Naive thymus-derived CD4-positive, alpha-beta T cell (primary cell): Measurements from ENCODE around the gene NEK11. TPM values are rescaled to one million over a fixed set of nuclear protein-coding genes. Genes with fewer than 3 reads are reported as not detected.
A peak's percentile ranks its signal among the peaks of the same experiment; 100 is the strongest.

Experiments
- ATAC-seq: fragments of 150-1000 bp; cut with Tn5 transposase; 2 replicates; pipeline ENCODE4 v1.10.0; 2021; ENCODE audit warnings: mild to moderate bottlenecking, moderate library complexity
- CTCF ChIA-PET: fragments of 350-600 bp; sonication (Branson Sonifier 250); formaldehyde crosslinking; loops from one replicate; lab custom pipeline; 2021; ENCODE audit warnings: antibody characterized with exemption; lab: Charles Lee
- POLR2A ChIA-PET: fragments of 350-600 bp; sonication (Branson Sonifier 250); formaldehyde crosslinking; loops from one replicate; lab custom pipeline; 2021; ENCODE audit warnings: antibody characterized with exemption, inconsistent platforms; lab: Charles Lee
- DNase-seq, 9 donors: peaks; one replicate each; pipeline versions ENCODE4 v3.0.0 to v3.0.0-alpha.2; 2020 to 2022; ENCODE audit warnings: mixed read lengths in 1 of 9
- H3K27ac ChIP-seq: one replicate; pipeline ENCODE4 v1.7.0; 2013; ENCODE audit warnings: mild to moderate bottlenecking, low read depth, low read length, moderate library complexity
- H3K27me3 ChIP-seq, 2 donors: one replicate each; pipeline ENCODE4 v1.7.0; 2013; ENCODE audit warnings: low read length in 2 of 2, mild to moderate bottlenecking in 2 of 2, moderate library complexity in 2 of 2; ENCODE audit not compliant: control insufficient read depth in 2 of 2, insufficient read depth in 2 of 2
- H3K36me3 ChIP-seq, 3 experiments: 1 replicate in 2 of 3; 2 replicates in 1 of 3; pipeline ENCODE4 v1.7.0; 2013; ENCODE audit warnings: low read length in 3 of 3, mild to moderate bottlenecking in 3 of 3, moderate library complexity in 1 of 3; ENCODE audit not compliant: insufficient read depth in 3 of 3, control insufficient read depth in 2 of 3
- H3K4me1 ChIP-seq, 2 donors: one replicate each; pipeline ENCODE4 v1.7.0; 2013; ENCODE audit warnings: low read length in 2 of 2, mild to moderate bottlenecking in 2 of 2, moderate library complexity in 1 of 2; ENCODE audit not compliant: control insufficient read depth in 2 of 2, insufficient read depth in 2 of 2
- H3K4me3 ChIP-seq: 2 replicates; pipeline ENCODE4 v1.7.0; 2013; ENCODE audit warnings: mild to moderate bottlenecking, low read length
- H3K9me3 ChIP-seq, 3 experiments: 1 replicate in 2 of 3; 2 replicates in 1 of 3; pipeline ENCODE4 v1.7.0; 2013; ENCODE audit warnings: low read length in 3 of 3; ENCODE audit not compliant: control insufficient read depth in 2 of 3
- H3K27ac Mint-ChIP-seq, 9 donors: one replicate each; pipeline ENCODE4 v1.8.0; 2020 to 2022; ENCODE audit warnings: mixed read lengths in 9 of 9, mild to moderate bottlenecking in 8 of 9, moderate library complexity in 5 of 9, inconsistent platforms in 2 of 9
- H3K27me3 Mint-ChIP-seq, 5 donors: one replicate each; pipeline ENCODE4 v1.8.0; 2021 to 2022; ENCODE audit warnings: mixed read lengths in 5 of 5, mild to moderate bottlenecking in 1 of 5
- H3K36me3 Mint-ChIP-seq, 5 donors: one replicate each; pipeline ENCODE4 v1.8.0; 2020 to 2022; ENCODE audit warnings: mixed read lengths in 5 of 5, mild to moderate bottlenecking in 3 of 5, inconsistent platforms in 1 of 5
- H3K4me1 Mint-ChIP-seq, 7 donors: one replicate each; pipeline ENCODE4 v1.8.0; 2020 to 2022; ENCODE audit warnings: mixed read lengths in 7 of 7, mild to moderate bottlenecking in 3 of 7, inconsistent platforms in 1 of 7
- H3K4me3 Mint-ChIP-seq, 10 donors: one replicate each; pipeline ENCODE4 v1.8.0; 2020 to 2022; ENCODE audit warnings: mild to moderate bottlenecking in 10 of 10, mixed read lengths in 10 of 10, moderate library complexity in 6 of 10, inconsistent platforms in 2 of 10
- H3K9me3 Mint-ChIP-seq, 11 donors: one replicate each; pipeline ENCODE4 v1.8.0; 2020 to 2022; ENCODE audit warnings: mixed read lengths in 11 of 11, mild to moderate bottlenecking in 4 of 11, inconsistent platforms in 1 of 11, moderate library complexity in 1 of 11
- intact Hi-C, 2 donors: fragments of 100-400 bp; cut with micrococcal nuclease; formaldehyde crosslinking; loops; one replicate each; pipeline ENCODE4 v1.15.1; 2023
- polyA plus RNA-seq, 2 donors: library from polyadenylated mRNA; unstranded; fragments of 300-500 nt; fragmentation: Illumina TruSeq; gene quantifications; one replicate each; pipeline ENCODE4 v1.2.3, GENCODE V29; 2021
- total RNA-seq, 6 experiments: library from RNA in 5 of 6; stranded (reverse) in 5 of 6; gene quantifications; 1 replicate in 5 of 6; 2 replicates in 1 of 6; pipeline ENCODE4 v1.2.3 and lab custom pipeline; 2021 to 2026

NEK11 gene, protein sequence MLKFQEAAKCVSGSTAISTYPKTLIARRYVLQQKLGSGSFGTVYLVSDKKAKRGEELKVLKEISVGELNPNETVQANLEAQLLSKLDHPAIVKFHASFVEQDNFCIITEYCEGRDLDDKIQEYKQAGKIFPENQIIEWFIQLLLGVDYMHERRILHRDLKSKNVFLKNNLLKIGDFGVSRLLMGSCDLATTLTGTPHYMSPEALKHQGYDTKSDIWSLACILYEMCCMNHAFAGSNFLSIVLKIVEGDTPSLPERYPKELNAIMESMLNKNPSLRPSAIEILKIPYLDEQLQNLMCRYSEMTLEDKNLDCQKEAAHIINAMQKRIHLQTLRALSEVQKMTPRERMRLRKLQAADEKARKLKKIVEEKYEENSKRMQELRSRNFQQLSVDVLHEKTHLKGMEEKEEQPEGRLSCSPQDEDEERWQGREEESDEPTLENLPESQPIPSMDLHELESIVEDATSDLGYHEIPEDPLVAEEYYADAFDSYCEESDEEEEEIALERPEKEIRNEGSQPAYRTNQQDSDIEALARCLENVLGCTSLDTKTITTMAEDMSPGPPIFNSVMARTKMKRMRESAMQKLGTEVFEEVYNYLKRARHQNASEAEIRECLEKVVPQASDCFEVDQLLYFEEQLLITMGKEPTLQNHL
- total RNA-seq: 1 to 10 TPM; 1.7 to 9.0 (median 5.3) TPM
- polyA plus RNA-seq: 1 to 10 TPM; 1.5 to 1.6 TPM
- total RNA-seq (lab: John Stamatoyannopoulos, UW): 5.9 reads per million, percentile 27 among the genes with 10 or more reads in this experiment

DNA sequence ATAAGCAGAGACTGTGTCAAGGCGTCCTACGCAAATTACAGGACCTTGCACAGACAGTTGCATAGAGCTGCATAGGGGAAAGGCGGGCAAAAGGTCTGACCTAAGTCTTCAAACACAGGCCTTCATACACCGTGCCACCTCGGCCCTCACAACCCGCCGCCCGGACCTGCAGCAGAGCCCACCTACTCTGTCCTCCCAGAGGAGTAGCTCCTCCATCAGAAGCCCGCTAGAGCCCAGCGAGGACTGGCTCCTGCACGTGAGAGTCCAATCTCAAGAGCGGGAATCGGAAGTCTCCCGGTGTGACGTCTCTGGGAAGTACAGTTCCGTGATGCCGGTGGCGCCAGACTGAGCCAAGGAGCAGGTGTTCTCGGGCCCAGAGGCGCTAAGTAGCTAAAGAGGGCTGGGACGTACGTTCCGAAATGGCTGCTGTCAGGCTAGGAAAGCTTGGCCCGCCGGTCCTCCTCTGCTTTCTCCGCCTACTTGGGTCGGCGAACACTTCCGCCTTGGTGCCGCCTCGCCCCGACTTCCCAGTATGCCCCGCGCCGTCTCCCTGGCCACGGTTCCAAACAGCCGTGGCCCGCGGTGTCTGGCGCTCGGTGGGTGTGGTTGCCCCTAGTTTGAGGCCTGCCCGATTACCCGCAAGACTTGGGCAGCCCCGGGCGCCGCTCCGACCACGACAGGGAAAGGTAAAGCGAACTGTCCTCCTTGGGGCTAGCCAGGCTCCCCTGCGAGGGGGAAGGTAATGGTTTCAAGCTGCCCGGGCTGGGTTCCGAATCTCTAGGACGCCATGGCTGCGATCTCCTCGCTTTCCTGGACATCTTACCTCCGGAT lies at the start of gene NEK11, which contains the start of gene ASTE1:
TSS of gene NEK11 (plus strand) at position 557 of the 831 bp plus-strand sequence. CDS start 2,832 bp downstream, outside the sequence.
TSS of gene ASTE1 (minus strand) at position 505 of the 831 bp plus-strand sequence. CDS start 1,519 bp downstream, outside the sequence.
- Histone ChIP-seq H3K27ac (peak within 1 kb of the TSS; percentile 95), H3K36me3 (peaks cover 0 to 5% (median 0%) of the 10 kb centered on the region in 3 experiments), H3K4me3 (peak within 1 kb of the TSS; percentile 97), H3K27me3 (no peaks in the 10 kb centered on the region), H3K9me3 (no peaks in the 10 kb centered on the region), H3K4me1 (peaks cover 34 to 40% of the 10 kb centered on the region in 2 donors)
- intact Hi-C loops: loop anchor here (1.0 to 10.0 kb wide), 13 partner anchors 16 to 1696 kb away; partner anchors contain the start of genes DNAJC13 (in 2 of the 2), NUDT16 (in 2 of the 2), PIK3R4 (in 2 of the 2) and ACAD11 (in 1 of the 2)
- Mint-ChIP-seq H3K36me3 (peaks cover 8 to 26% (median 21%) of the 10 kb centered on the region in 5 donors), H3K4me1 (peaks cover 29 to 59% (median 52%) of the 10 kb centered on the region in 7 donors), H3K4me3 (peak within 1 kb of the TSS; percentile 85 to 96 (median 89)), H3K27me3 (peaks cover 0 to 6% (median 0%) of the 10 kb centered on the region in 5 donors), H3K9me3 (peaks cover 0 to 2% (median 0%) of the 10 kb centered on the region in 11 donors), H3K27ac (peak within 1 kb of the TSS; percentile 96 to 99 (median 97))
- DNase-seq (peak; percentile 87 to 95 (median 92)), ATAC-seq (peak; percentile 99)
- POLR2A ChIA-PET: interaction anchor here (1.1 to 4.0 kb wide), 8 partner anchors 11 to 475 kb away, joined by 3 to 46 read pairs (median 6); partner anchors contain the start of genes ATP2C1 and NUDT16
- CTCF ChIA-PET: interaction anchor here (1.1 to 1.2 kb wide), 2 partner anchors 17 to 133 kb away, joined by 3 read pairs; no protein-coding TSS in a partner anchor

DNA sequence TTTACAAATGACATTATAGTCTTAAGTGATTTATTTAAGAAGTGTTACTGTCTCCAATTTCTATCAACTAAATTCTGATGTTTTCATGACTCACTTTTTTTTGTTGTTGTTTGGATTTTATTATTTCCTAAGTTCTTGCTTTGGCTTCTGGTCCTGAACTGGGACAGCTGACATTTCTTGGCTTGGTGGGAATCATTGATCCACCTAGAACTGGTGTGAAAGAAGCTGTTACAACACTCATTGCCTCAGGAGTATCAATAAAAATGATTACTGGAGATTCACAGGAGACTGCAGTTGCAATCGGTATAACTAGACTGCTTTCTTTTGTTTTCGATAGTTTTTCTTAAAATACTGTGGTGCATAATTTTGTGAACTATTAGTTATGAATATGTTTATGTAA lies 47.6 kb upstream of the NEK11 start:
- intact Hi-C loops: no loop called here
- no peak for DNase-seq
- no peak for ATAC-seq
- Histone ChIP-seq H3K36me3 (peaks cover 0 to 6% (median 4%) of the 10 kb centered on the region in 3 experiments), H3K4me1 (no peaks in the 10 kb centered on the region), H3K27ac (no peak overlapping the region), H3K4me3 (no peak overlapping the region), H3K27me3 (no peaks in the 10 kb centered on the region), H3K9me3 (no peaks in the 10 kb centered on the region)
- ChIA-PET CTCF (no interaction called here), POLR2A (no interaction called here)
- Mint-ChIP-seq H3K27me3 (no peaks in the 10 kb centered on the region), H3K4me1 (no peaks in the 10 kb centered on the region), H3K36me3 (peaks cover 3 to 46% (median 8%) of the 10 kb centered on the region in 5 donors), H3K4me3 (no peak overlapping the region), H3K27ac (peak overlapping the region in 1 of 9 donors; percentile 37), H3K9me3 (no peaks in the 10 kb centered on the region)

DNA sequence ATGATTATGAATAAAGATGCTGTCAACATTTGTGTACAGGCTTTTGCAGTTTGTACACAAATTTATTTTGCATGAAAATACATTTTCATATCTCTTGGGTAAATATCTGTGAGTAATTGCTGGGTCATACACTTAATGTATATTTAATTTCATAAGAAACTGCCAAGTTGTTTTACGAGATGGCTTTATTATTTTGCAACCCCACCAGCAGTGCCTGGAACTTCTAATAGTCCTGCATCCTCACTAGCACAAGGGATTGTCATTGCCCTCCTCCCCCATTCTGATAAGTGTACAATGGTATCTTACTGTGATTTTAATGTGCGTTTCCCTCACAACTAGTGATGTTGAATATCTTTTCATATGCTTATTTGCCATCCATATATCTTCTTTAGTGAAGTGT lies 45.2 kb upstream of the NEK11 start:
- CTCF ChIA-PET: no interaction called here
- Histone ChIP-seq H3K4me3 (no peak overlapping the region), H3K36me3 (peaks cover 0 to 5% (median 0%) of the 10 kb centered on the region in 3 experiments), H3K4me1 (no peaks in the 10 kb centered on the region), H3K27me3 (no peaks in the 10 kb centered on the region), H3K9me3 (no peaks in the 10 kb centered on the region), H3K27ac (no peak overlapping the region)
- intact Hi-C loops: no loop called here
- POLR2A ChIA-PET: no interaction called here
- ATAC-seq (no peak), DNase-seq (no peak)
- no peaks in the 10 kb centered on the region for H3K9me3 Mint-ChIP-seq
- H3K36me3 Mint-ChIP-seq: peaks cover 5 to 48% (median 8%) of the 10 kb centered on the region in 5 donors
- H3K4me1 Mint-ChIP-seq: peaks cover 0 to 2% (median 0%) of the 10 kb centered on the region in 7 donors
- H3K27me3 Mint-ChIP-seq: no peaks in the 10 kb centered on the region
- no peak overlapping the region for H3K4me3 Mint-ChIP-seq
- no peak overlapping the region for H3K27ac Mint-ChIP-seq

DNA sequence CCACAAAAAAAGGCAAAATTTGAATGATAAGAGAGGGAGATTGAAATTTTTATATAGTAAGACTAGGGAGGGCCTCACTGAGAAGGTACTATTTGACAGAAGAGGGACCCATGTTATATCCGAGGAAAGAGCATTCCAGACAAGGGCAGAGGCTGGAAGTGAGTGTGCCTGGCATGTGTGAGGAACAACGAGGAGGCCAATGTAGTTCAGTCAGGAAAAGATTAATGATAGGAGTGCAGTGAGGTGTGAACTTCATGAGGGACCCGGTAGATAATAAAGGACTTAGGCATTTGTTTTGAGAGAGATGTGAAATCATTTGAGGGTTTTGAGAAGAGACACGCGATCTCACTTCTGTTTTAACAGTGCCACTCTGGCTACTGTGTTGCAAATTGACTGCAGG lies 36.4 kb upstream of the NEK11 start:
- peaks cover 0 to 1% (median 0%) of the 10 kb centered on the region in 11 donors for H3K9me3 Mint-ChIP-seq
- H3K27ac Mint-ChIP-seq: peak overlapping the region in 1 of 9 donors; percentile 55
- ATAC-seq: no peak
- DNase-seq: no peak
- no peaks in the 10 kb centered on the region for H3K27me3 Mint-ChIP-seq
- intact Hi-C loops: no loop called here
- ChIA-PET POLR2A (no interaction called here), CTCF (no interaction called here)
- Histone ChIP-seq H3K27ac (no peak overlapping the region), H3K27me3 (no peaks in the 10 kb centered on the region), H3K4me1 (no peaks in the 10 kb centered on the region), H3K9me3 (no peaks in the 10 kb centered on the region), H3K36me3 (peaks cover 0 to 16% (median 0%) of the 10 kb centered on the region in 3 experiments), H3K4me3 (no peak overlapping the region)
- H3K4me1 Mint-ChIP-seq: peaks cover 0 to 8% (median 0%) of the 10 kb centered on the region in 7 donors
- no peak overlapping the region for H3K4me3 Mint-ChIP-seq
- H3K36me3 Mint-ChIP-seq: peaks cover 15 to 42% (median 20%) of the 10 kb centered on the region in 5 donors

DNA sequence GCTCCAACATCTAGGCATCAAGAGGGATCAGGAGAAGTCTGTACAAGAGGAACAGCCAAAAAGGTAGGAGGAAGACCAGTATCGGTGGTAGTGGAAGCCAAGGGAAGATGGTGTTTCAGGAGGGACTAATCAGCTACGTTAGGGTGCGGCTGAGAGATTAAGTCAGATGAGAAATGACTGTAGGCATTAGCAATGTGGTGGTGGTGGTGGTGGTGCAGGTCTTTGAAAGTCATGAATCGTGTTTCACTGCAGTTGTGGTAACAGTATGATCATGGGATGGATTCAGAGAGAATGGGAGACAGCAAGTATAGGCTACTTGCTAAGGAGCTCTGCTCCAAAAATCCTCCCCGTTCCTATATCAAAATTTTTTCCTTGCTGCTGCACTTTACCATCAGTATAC lies 35.6 kb upstream of the NEK11 start:
- H3K27me3 Mint-ChIP-seq: no peaks in the 10 kb centered on the region
- Histone ChIP-seq H3K36me3 (peaks cover 0 to 16% (median 0%) of the 10 kb centered on the region in 3 experiments), H3K27me3 (no peaks in the 10 kb centered on the region), H3K9me3 (no peaks in the 10 kb centered on the region), H3K4me3 (no peak overlapping the region), H3K27ac (no peak overlapping the region), H3K4me1 (no peaks in the 10 kb centered on the region)
- ATAC-seq (no peak), DNase-seq (no peak)
- H3K27ac Mint-ChIP-seq: peak overlapping the region in 1 of 9 donors; percentile 16
- peaks cover 15 to 38% (median 20%) of the 10 kb centered on the region in 5 donors for H3K36me3 Mint-ChIP-seq
- H3K9me3 Mint-ChIP-seq: peaks cover 0 to 1% (median 0%) of the 10 kb centered on the region in 11 donors
- intact Hi-C loops: no loop called here
- peaks cover 0 to 8% (median 0%) of the 10 kb centered on the region in 7 donors for H3K4me1 Mint-ChIP-seq
- H3K4me3 Mint-ChIP-seq: no peak overlapping the region
- ChIA-PET CTCF (no interaction called here), POLR2A (no interaction called here)
